Stimulated activated CD4-positive, alpha-beta T cell treated with anti-CD3 and anti-CD28 coated beads, TNF-alpha, amount 100 ng/mL, for 48 hours (primary cell): ENCODE measurements around the gene GLS.

Source experiments
- DNase-seq, 3 donors: peaks; one replicate each; pipeline ENCODE4 v3.0.0-alpha.2; 2020; ENCODE audit warnings: low read depth in 3 of 3

The GLS gene

GRCh38 chr2:190970160-190970559 is 89.5 kb downstream of the GLS start:
- DNase-seq, result no peak

GRCh38 chr2:190970873-190971506 is 90.4 kb downstream of the GLS start:
- no peak for DNase-seq

- DNase-seq, result no peak
These were observed 91.6 kb downstream of the GLS start for GRCh38 chr2:190972213-190972612.

- DNase-seq, result no peak
These were observed 92.2 kb downstream of the GLS start for GRCh38 chr2:190972846-190973245.

- no peak for DNase-seq
These were observed 92.6 kb downstream of the GLS start for GRCh38 chr2:190973262-190973661.

- no peak for DNase-seq
These were observed 93.4 kb downstream of the GLS start for GRCh38 chr2:190973726-190974628.

GRCh38 chr2:190974629-190975361 is 94.2 kb downstream of the GLS start:
- no peak for DNase-seq

GRCh38 chr2:190976521-190976920 is 95.9 kb downstream of the GLS start:
- no peak for DNase-seq

- no peak for DNase-seq
These were observed 96.9 kb downstream of the GLS start for GRCh38 chr2:190977505-190977904.

- no peak for DNase-seq
These were observed 97.9 kb downstream of the GLS start for GRCh38 chr2:190978389-190979053.

GRCh38 chr2:190979906-190980629 is 99.4 kb downstream of the GLS start:
- DNase-seq, result no peak

- DNase-seq, result no peak
These were observed 100.1 kb downstream of the GLS start for GRCh38 chr2:190980630-190981209.

- DNase-seq, result no peak
These were observed 100.7 kb downstream of the GLS start for GRCh38 chr2:190981333-190981732.

- DNase-seq, result no peak
These were observed 101.1 kb downstream of the GLS start for GRCh38 chr2:190981733-190982132.

- no peak for DNase-seq
These were observed 101.8 kb downstream of the GLS start for GRCh38 chr2:190982262-190983034.

- DNase-seq, result peak in 1 of 3 donors; percentile 21
These were observed 104.0 kb downstream of the GLS start for GRCh38 chr2:190984595-190984994.

GRCh38 chr2:190986221-190986953 is 105.8 kb downstream of the GLS start:
- DNase-seq, result no peak

GRCh38 chr2:190987116-190987515 is 106.5 kb downstream of the GLS start:
- no peak for DNase-seq

- DNase-seq, result no peak
These were observed 107.3 kb downstream of the GLS start for GRCh38 chr2:190987938-190988337.
